Measurements from ENCODE around the gene ADCY3. TPM values are rescaled to one million over a fixed set of nuclear protein-coding genes. Genes with fewer than 3 reads are reported as not detected.

Gene ADCY3
- total and polyA plus RNA-seq, 9 of the 15 experiments (the other 6 are each of a cell fraction or from before 2014, with no cell fraction given) = 1.5 to 54.8 (median 26.3) TPM

DNA sequence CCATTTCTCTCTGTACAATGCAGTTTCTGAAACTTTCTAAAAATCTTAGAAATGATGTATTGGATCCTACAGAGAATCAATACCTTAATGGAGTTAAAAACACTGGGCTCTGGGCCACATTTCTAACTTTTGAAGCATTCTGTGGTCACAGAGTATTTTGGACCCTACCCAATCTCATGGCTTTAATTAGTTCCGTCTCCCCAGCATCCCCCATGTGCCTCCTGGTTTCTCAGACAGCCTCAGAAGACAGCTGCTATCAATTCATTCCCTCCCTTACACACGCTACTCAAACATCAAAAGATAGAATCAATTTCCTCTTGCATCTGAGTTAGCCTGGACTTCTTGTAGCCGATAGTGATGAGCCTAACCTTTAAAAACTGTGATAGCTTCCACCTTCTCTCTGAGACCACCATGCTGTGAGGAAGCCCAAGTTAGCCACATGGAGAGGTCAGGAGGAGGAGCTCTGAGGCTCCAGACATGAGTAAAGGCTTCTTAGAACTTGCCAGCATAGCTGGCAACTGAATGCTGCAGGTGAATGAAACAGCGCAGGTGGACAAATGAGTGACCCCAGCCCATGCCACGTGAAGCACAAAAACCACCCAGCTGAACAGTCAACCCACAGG is 10.4 kb downstream of the ADCY3 start:
- Histone ChIP-seq H3K27me3 (ENCODE audit: control insufficient read depth in 2 of 2, insufficient read depth in 2 of 2, low read length in 2 of 2) (no peaks in the 10 kb centered on the region), H3K36me3 (ENCODE audit: control insufficient read depth, insufficient read depth, low read length) (peaks cover 41% of the 10 kb centered on the region; the same call in 2 of the 3 replicates), H3K9me3 (replicated peaks; ENCODE audit: control insufficient read depth, insufficient read depth, low read depth, low read length) (peaks cover 5% of the 10 kb centered on the region), H3K4me1 (replicated peaks in 1 of 2; ENCODE audit: control insufficient read depth in 2 of 2, insufficient read depth in 2 of 2, low read length in 2 of 2) (peaks cover 0 to under 1% of the 10 kb centered on the region in 2 experiments; a peak in 1 of 5 replicates), H3K4me2 (ENCODE audit: insufficient read depth, low read length) (no peak overlapping the region), H3K79me2 (ENCODE audit: control insufficient read depth, insufficient read depth, low read length) (peaks cover 7% of the 10 kb centered on the region; the same call in 2 of the 3 replicates), H3K9ac (ENCODE audit: insufficient read depth in 1 of 2, low read depth in 2 of 2, low read length in 2 of 2) (no peak overlapping the region), H4K20me1 (replicated peaks; ENCODE audit: control insufficient read depth, insufficient read depth, low read length) (no peaks in the 10 kb centered on the region; the same call in 1 of the 2 replicates), H3K9me1 (ENCODE audit: control insufficient read depth, insufficient read depth, low read length) (no peaks in the 10 kb centered on the region), H3K4me3 (no peak overlapping the region), H3K27ac (ENCODE audit: extremely low read depth, low read depth, low read length) (no peak overlapping the region), H2AFZ (ENCODE audit: low read depth, low read length) (no peak overlapping the region)
- POLR2A ChIA-PET = no interaction called here
- DNase-seq (ENCODE audit: extremely low read depth in 1 of 4, low spot score in 3 of 4) (no peak), FAIRE-seq (no peak), ATAC-seq (no peak)
- in situ Hi-C loops (cut with MboI) (no loop called here), intact Hi-C loops (cut with micrococcal nuclease) (no loop called here)
- no TSS peak for BruUV-seq (replicated peaks)
- CTCF ChIA-PET (ENCODE audit: low intra/inter-chr PET ratio) = no interaction called here
- WGBS (ENCODE audit: insufficient coverage, low coverage, missing lambda C conversion rate) = 61% methylated on average over 5 of the region's 5 CpGs
- TF ChIP-seq MITF (IDR thresholded peaks at IDR 0.05) (no peak), NCOA4 (IDR thresholded peaks at IDR 0.05; ENCODE audit: partially characterized antibody) (no peak), MTA3 (IDR thresholded peaks at IDR 0.05; ENCODE audit: borderline replicate concordance) (no peak), ZNF232 (CRISPR knock-in tag; IDR thresholded peaks at IDR 0.05) (no peak), HNRNPL (IDR thresholded peaks at IDR 0.05; ENCODE audit: low read depth, low read length) (no peak), HOXB6 (CRISPR knock-in tag; IDR thresholded peaks at IDR 0.05; ENCODE audit: borderline replicate concordance) (no peak), MTA1 (IDR thresholded peaks at IDR 0.05; ENCODE audit: borderline replicate concordance) (no peak), MCM7 (IDR thresholded peaks at IDR 0.05) (no peak), ZNF174 (CRISPR knock-in tag; IDR thresholded peaks at IDR 0.05) (no peak), IRF1 (CRISPR knock-in tag; IDR thresholded peaks at IDR 0.05; ENCODE audit: borderline replicate concordance) (no peak), GATA2 (CRISPR knock-in tag; IDR thresholded peaks at IDR 0.05) (no peak)
